Prostate gland (tissue), 2 donors: ENCODE results near the gene MAMDC2.

Experiments used
- POLR2A ChIP-seq: fragments of 450-650 bp; IDR thresholded peaks from one replicate; pipeline ENCODE4 v1.6.1; 2016; ENCODE audit warnings: antibody characterized with exemption, mild to moderate bottlenecking
- POLR2AphosphoS5 ChIP-seq: sonication (generic); formaldehyde crosslinking; IDR thresholded peaks from one replicate; pipeline ENCODE4 v1.6.1; 2017; ENCODE audit warnings: antibody characterized with exemption
- TF ChIP-seq, protein P1 (sequence below), 4 experiments: fragments of 200-600 bp in 2 of 4; fragments of 450-650 bp in 2 of 4; sonication (generic) in 2 of 4; IDR thresholded peaks; 1 replicate in 3 of 4; 2 replicates in 1 of 4; pipeline ENCODE4 v1.5.1; 2016 to 2019; ENCODE audit warnings: antibody characterized with exemption in 4 of 4, mild to moderate bottlenecking in 2 of 4, moderate library complexity in 2 of 4

DNA sequence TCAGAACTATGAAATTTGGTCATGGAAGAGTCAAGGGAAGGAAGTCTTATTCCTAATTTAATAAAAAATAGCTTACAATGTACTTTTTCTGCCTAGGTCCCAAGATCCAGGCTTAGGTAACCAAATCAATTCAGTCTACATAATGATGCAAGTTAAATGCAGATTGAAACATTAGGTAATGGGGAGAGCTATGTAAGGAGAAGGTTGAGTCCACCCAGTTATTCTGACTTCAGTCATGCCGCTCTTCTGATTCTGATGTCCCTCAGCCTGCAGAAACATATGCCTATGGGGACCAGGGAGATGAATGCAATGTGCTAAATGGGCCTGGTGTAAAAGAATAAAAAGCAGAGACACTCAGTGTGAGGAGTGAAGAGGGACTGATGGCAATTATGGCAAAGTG is 63.9 kb downstream of the MAMDC2 start:
- TF ChIP-seq, protein P1, sequence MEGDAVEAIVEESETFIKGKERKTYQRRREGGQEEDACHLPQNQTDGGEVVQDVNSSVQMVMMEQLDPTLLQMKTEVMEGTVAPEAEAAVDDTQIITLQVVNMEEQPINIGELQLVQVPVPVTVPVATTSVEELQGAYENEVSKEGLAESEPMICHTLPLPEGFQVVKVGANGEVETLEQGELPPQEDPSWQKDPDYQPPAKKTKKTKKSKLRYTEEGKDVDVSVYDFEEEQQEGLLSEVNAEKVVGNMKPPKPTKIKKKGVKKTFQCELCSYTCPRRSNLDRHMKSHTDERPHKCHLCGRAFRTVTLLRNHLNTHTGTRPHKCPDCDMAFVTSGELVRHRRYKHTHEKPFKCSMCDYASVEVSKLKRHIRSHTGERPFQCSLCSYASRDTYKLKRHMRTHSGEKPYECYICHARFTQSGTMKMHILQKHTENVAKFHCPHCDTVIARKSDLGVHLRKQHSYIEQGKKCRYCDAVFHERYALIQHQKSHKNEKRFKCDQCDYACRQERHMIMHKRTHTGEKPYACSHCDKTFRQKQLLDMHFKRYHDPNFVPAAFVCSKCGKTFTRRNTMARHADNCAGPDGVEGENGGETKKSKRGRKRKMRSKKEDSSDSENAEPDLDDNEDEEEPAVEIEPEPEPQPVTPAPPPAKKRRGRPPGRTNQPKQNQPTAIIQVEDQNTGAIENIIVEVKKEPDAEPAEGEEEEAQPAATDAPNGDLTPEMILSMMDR (IDR thresholded peaks at IDR 0.05), result no peak
- no peak for TF ChIP-seq POLR2AphosphoS5
- TF ChIP-seq POLR2A, result no peak
